GM19240 (cell line): ENCODE results near the gene POLR3G.
A peak's percentile ranks its signal among the peaks of the same experiment; 100 is the strongest.

Experiments
- DNase-seq: peaks from one replicate; pipeline ENCODE4 v3.0.0; 2011; ENCODE audit warnings: low spot score; ENCODE audit not compliant: insufficient read length

Gene POLR3G

GRCh38 chr5:90503596-90503995, 28.9 kb downstream of the POLR3G start:
- DNase-seq: no peak

GRCh38 chr5:90504743-90505142, 30.1 kb downstream of the POLR3G start:
- DNase-seq: no peak

- DNase-seq: no peak
Observed at GRCh38 chr5:90506221-90506620, 31.6 kb downstream of the POLR3G start.

- no peak for DNase-seq
Observed at GRCh38 chr5:90510438-90510837, 35.8 kb downstream of the POLR3G start.

- DNase-seq: no peak
Observed at GRCh38 chr5:90514520-90514919, 39.9 kb downstream of the POLR3G start.

GRCh38 chr5:90518661-90519060, 44.0 kb downstream of the POLR3G start:
- no peak for DNase-seq

- DNase-seq: no peak
Observed at GRCh38 chr5:90519081-90519480, 44.4 kb downstream of the POLR3G start.

- no peak for DNase-seq
Observed at GRCh38 chr5:90528601-90529193, 54.0 kb downstream of the POLR3G start.

- DNase-seq: peak; percentile 76
Observed at GRCh38 chr5:90529194-90529938, 54.7 kb downstream of the POLR3G start, which contains the start of gene LYSMD3. LYSMD3 (minus strand) TSS chr5:90529584; CDS start chr5:90525289, 4,295 bp downstream.

GRCh38 chr5:90529939-90530677, 55.4 kb downstream of the POLR3G start:
- peak; percentile 31 for DNase-seq

GRCh38 chr5:90530736-90531487, 56.2 kb downstream of the POLR3G start:
- no peak for DNase-seq

GRCh38 chr5:90533794-90534193, 59.1 kb downstream of the POLR3G start:
- DNase-seq: no peak

- no peak for DNase-seq
Observed at GRCh38 chr5:90534922-90535321, 60.3 kb downstream of the POLR3G start.

- DNase-seq: no peak
Observed at GRCh38 chr5:90542827-90543519, 68.3 kb downstream of the POLR3G start.

- no peak for DNase-seq
Observed at GRCh38 chr5:90545511-90545910, 70.8 kb downstream of the POLR3G start.

- no peak for DNase-seq
Observed at GRCh38 chr5:90546216-90546837, 71.7 kb downstream of the POLR3G start.

GRCh38 chr5:90547072-90547536, 72.4 kb downstream of the POLR3G start:
- no peak for DNase-seq

GRCh38 chr5:90548069-90548593, 73.5 kb downstream of the POLR3G start:
- DNase-seq: no peak

- DNase-seq: no peak
Observed at GRCh38 chr5:90549223-90549622, 74.6 kb downstream of the POLR3G start.

GRCh38 chr5:90549729-90550275, 75.1 kb downstream of the POLR3G start:
- no peak for DNase-seq
